ENCODE measurements around the gene NPC2. TPM values are rescaled to one million over a fixed set of nuclear protein-coding genes. Genes with fewer than 3 reads are reported as not detected.

NPC2 gene
- total and polyA plus RNA-seq, 2 experiments from 2014 or later = 103 to 156 TPM

GRCh38 chr14:74493343-74494261 is 497 bp upstream of the NPC2 start, which contains the start of gene ISCA2:
ISCA2 (plus strand) TSS chr14:74493765; CDS start chr14:74493775, 10 bp downstream.
- H3K4me3 ChIP-seq = peak within 1 kb of the TSS; percentile 99
- H3K9ac ChIP-seq = peak within 1 kb of the TSS; percentile 93
- no peaks in the 10 kb centered on the region for H3K9me3 ChIP-seq (ENCODE audit: low read depth)
- TF ChIP-seq EZH2 (IDR thresholded peaks at IDR 0.05; ENCODE audit: insufficient read depth, poor library complexity, severe bottlenecking) (no peak), EZH2phosphoT487 (IDR thresholded peaks at IDR 0.05; ENCODE audit: insufficient read depth, low read depth) (no peak)
- in situ Hi-C loops (cut with MboI) = no loop called here
- peak; percentile 100 for DNase-seq
- H3K27ac ChIP-seq = peak within 1 kb of the TSS; percentile 67
- WGBS, 2 experiments (ENCODE audit: low coverage in 1 of 2, low lambda C conversion rate in 2 of 2, missing lambda C conversion rate in 2 of 2) = 2% methylated on average over 58 to 69 of the region's 73 CpGs
- peaks cover 12% of the 10 kb centered on the region for H3K79me2 ChIP-seq (ENCODE audit: insufficient read depth)
- no peaks in the 10 kb centered on the region for H4K20me1 ChIP-seq (ENCODE audit: insufficient read depth)
- H3K4me1 ChIP-seq (ENCODE audit: insufficient read depth) = peaks cover 18% of the 10 kb centered on the region
- no peaks in the 10 kb centered on the region for H3K36me3 ChIP-seq (ENCODE audit: low read depth)
- H3F3A ChIP-seq (ENCODE audit: insufficient read depth) = peaks cover 50% of the 10 kb centered on the region
- peak within 1 kb of the TSS; percentile 97 for H2AFZ ChIP-seq
- H3K4me2 ChIP-seq (ENCODE audit: unreplicated experiment) = peak within 1 kb of the TSS; percentile 99
- H3K27me3 ChIP-seq (replicated peaks; ENCODE audit: insufficient read depth) = no peaks in the 10 kb centered on the region
- H3K9me2 ChIP-seq (ENCODE audit: insufficient read depth) = no peaks in the 10 kb centered on the region

- Histone ChIP-seq H3K27ac (peak overlapping the region; percentile 67), H3K4me2 (ENCODE audit: unreplicated experiment) (peak overlapping the region; percentile 99), H3K27me3 (replicated peaks; ENCODE audit: insufficient read depth) (no peaks in the 10 kb centered on the region), H3F3A (ENCODE audit: insufficient read depth) (peaks cover 47% of the 10 kb centered on the region), H3K79me2 (ENCODE audit: insufficient read depth) (peaks cover 12% of the 10 kb centered on the region), H2AFZ (peak overlapping the region; percentile 93), H3K4me3 (peak overlapping the region; percentile 88), H3K4me1 (ENCODE audit: insufficient read depth) (peaks cover 26% of the 10 kb centered on the region), H4K20me1 (ENCODE audit: insufficient read depth) (no peaks in the 10 kb centered on the region), H3K9ac (peak overlapping the region; percentile 89), H3K9me2 (ENCODE audit: insufficient read depth) (no peaks in the 10 kb centered on the region), H3K9me3 (ENCODE audit: low read depth) (no peaks in the 10 kb centered on the region), H3K36me3 (ENCODE audit: low read depth) (no peaks in the 10 kb centered on the region)
- TF ChIP-seq EZH2phosphoT487 (IDR thresholded peaks at IDR 0.05; ENCODE audit: insufficient read depth, low read depth) (no peak), EZH2 (IDR thresholded peaks at IDR 0.05; ENCODE audit: insufficient read depth, poor library complexity, severe bottlenecking) (no peak)
- peak; percentile 64 for DNase-seq
- in situ Hi-C loops (cut with MboI) = no loop called here
- WGBS, 2 experiments (ENCODE audit: low coverage in 1 of 2, low lambda C conversion rate in 2 of 2, missing lambda C conversion rate in 2 of 2) = 2 to 4% methylated on average over 20 of the region's 20 CpGs
Measured at GRCh38 chr14:74491956-74492775, 939 bp downstream of the NPC2 start.

DNA sequence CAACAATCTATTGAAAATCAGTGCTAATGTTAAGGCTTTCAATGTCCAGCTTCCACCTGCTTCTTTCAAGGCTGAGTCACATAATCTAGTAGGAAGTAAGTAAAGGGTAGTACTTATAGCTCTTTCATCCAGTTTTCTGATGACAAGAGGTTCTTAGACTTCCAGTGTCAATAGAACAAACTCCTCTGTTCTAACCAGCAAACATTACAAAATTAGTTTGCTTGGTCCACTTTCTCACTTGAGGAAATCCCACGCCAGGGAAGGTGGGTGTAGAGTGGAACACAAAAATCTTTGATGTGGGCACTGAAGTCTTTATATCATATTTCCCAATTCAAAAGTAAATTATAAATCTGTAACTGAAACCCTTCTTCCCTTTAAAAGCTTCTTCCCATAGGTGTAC is 2.6 kb downstream of the NPC2 start:
- Histone ChIP-seq H3K79me2 (ENCODE audit: insufficient read depth) (peaks cover 12% of the 10 kb centered on the region), H3K9me3 (ENCODE audit: low read depth) (no peaks in the 10 kb centered on the region), H3K9me2 (ENCODE audit: insufficient read depth) (no peaks in the 10 kb centered on the region), H3K4me3 (no peak overlapping the region), H3K36me3 (ENCODE audit: low read depth) (no peaks in the 10 kb centered on the region), H3K4me1 (ENCODE audit: insufficient read depth) (peaks cover 32% of the 10 kb centered on the region), H3K27me3 (replicated peaks; ENCODE audit: insufficient read depth) (no peaks in the 10 kb centered on the region), H3F3A (ENCODE audit: insufficient read depth) (peaks cover 32% of the 10 kb centered on the region), H3K4me2 (ENCODE audit: unreplicated experiment) (no peak overlapping the region), H2AFZ (no peak overlapping the region), H4K20me1 (ENCODE audit: insufficient read depth) (no peaks in the 10 kb centered on the region), H3K27ac (no peak overlapping the region), H3K9ac (no peak overlapping the region)
- WGBS, 2 experiments (ENCODE audit: low coverage in 1 of 2, low lambda C conversion rate in 2 of 2, missing lambda C conversion rate in 2 of 2) = 96 to 97% methylated on average over 1 of the region's 1 CpG
- DNase-seq = no peak
- in situ Hi-C loops (cut with MboI) = no loop called here
- TF ChIP-seq EZH2phosphoT487 (IDR thresholded peaks at IDR 0.05; ENCODE audit: insufficient read depth, low read depth) = no peak
- no peak for TF ChIP-seq EZH2 (IDR thresholded peaks at IDR 0.05; ENCODE audit: insufficient read depth, poor library complexity, severe bottlenecking)

GRCh38 chr14:74488786-74489397 is 4.2 kb downstream of the NPC2 start:
- no peak overlapping the region for H3K9ac ChIP-seq
- in situ Hi-C loops (cut with MboI) = no loop called here

More at GRCh38 chr14:74488786-74489397, 4.2 kb downstream of the NPC2 start:
- no peaks in the 10 kb centered on the region for H3K36me3 ChIP-seq (ENCODE audit: low read depth)
- no peak for TF ChIP-seq EZH2 (IDR thresholded peaks at IDR 0.05; ENCODE audit: insufficient read depth, poor library complexity, severe bottlenecking)
- TF ChIP-seq EZH2phosphoT487 (IDR thresholded peaks at IDR 0.05; ENCODE audit: insufficient read depth, low read depth) = no peak
- H3K79me2 ChIP-seq (ENCODE audit: insufficient read depth) = peaks cover 7% of the 10 kb centered on the region
- H3F3A ChIP-seq (ENCODE audit: insufficient read depth) = peaks cover 22% of the 10 kb centered on the region
- H3K4me2 ChIP-seq (ENCODE audit: unreplicated experiment) = peak overlapping the region; percentile 9
- H3K9me2 ChIP-seq (ENCODE audit: insufficient read depth) = no peaks in the 10 kb centered on the region
- no peak overlapping the region for H2AFZ ChIP-seq
- no peaks in the 10 kb centered on the region for H3K27me3 ChIP-seq (replicated peaks; ENCODE audit: insufficient read depth)
- DNase-seq = peak; percentile 47
- H3K4me1 ChIP-seq (ENCODE audit: insufficient read depth) = peaks cover 23% of the 10 kb centered on the region
- no peaks in the 10 kb centered on the region for H3K9me3 ChIP-seq (ENCODE audit: low read depth)
- H3K4me3 ChIP-seq = no peak overlapping the region
- H3K27ac ChIP-seq = peak overlapping the region; percentile 1; the same call in 1 of the 2 replicates
- no peaks in the 10 kb centered on the region for H4K20me1 ChIP-seq (ENCODE audit: insufficient read depth)
